IgD-negative memory B cell (primary cell): ENCODE measurements around the gene UMODL1. TPM values are rescaled to one million over a fixed set of nuclear protein-coding genes. Genes with fewer than 3 reads are reported as not detected.
A peak's percentile ranks its signal among the peaks of the same experiment; 100 is the strongest.

ENCODE experiments used
- H3K27ac Mint-ChIP-seq, 3 donors: one replicate each; pipeline ENCODE4 v1.8.0; 2020 to 2022; ENCODE audit warnings: mild to moderate bottlenecking in 3 of 3, mixed read lengths in 3 of 3, moderate library complexity in 1 of 3
- H3K27me3 Mint-ChIP-seq: one replicate; pipeline ENCODE4 v1.8.0; 2021; ENCODE audit warnings: mixed read lengths
- H3K36me3 Mint-ChIP-seq: one replicate; pipeline ENCODE4 v1.8.0; 2020; ENCODE audit warnings: mild to moderate bottlenecking, mixed read lengths
- H3K4me1 Mint-ChIP-seq, 3 donors: one replicate each; pipeline ENCODE4 v1.8.0; 2020 to 2022; ENCODE audit warnings: mixed read lengths in 3 of 3, mild to moderate bottlenecking in 1 of 3
- H3K4me3 Mint-ChIP-seq, 4 donors: one replicate each; pipeline ENCODE4 v1.8.0; 2020 to 2022; ENCODE audit warnings: mild to moderate bottlenecking in 4 of 4, mixed read lengths in 4 of 4, moderate library complexity in 3 of 4
- H3K9me3 Mint-ChIP-seq, 3 donors: one replicate each; pipeline ENCODE4 v1.8.0; 2020 to 2021; ENCODE audit warnings: mixed read lengths in 3 of 3, mild to moderate bottlenecking in 1 of 3
- polyA plus RNA-seq: library from polyadenylated mRNA; unstranded; fragments of 300-500 nt; fragmentation: Illumina TruSeq; gene quantifications from one replicate; pipeline ENCODE4 v1.2.3, GENCODE V29; 2021

UMODL1 gene
- polyA plus RNA-seq, 1 donor from 2014 or later, result 0.05 TPM

- Mint-ChIP-seq H3K27ac (no peak overlapping the region), H3K4me3 (no peak overlapping the region), H3K27me3 (peaks cover 9% of the 10 kb centered on the region), H3K9me3 (no peaks in the 10 kb centered on the region), H3K36me3 (no peaks in the 10 kb centered on the region), H3K4me1 (peaks cover 0 to 6% (median 6%) of the 10 kb centered on the region in 3 donors)
These were observed 89.1 kb downstream of the UMODL1 start for GRCh38 chr21:42160111-42160721.

- Mint-ChIP-seq H3K27me3 (peaks cover 8% of the 10 kb centered on the region), H3K9me3 (no peaks in the 10 kb centered on the region), H3K27ac (peak overlapping the region in 1 of 3 donors; percentile 71), H3K36me3 (no peaks in the 10 kb centered on the region), H3K4me1 (peaks cover 0 to 6% (median 6%) of the 10 kb centered on the region in 3 donors), H3K4me3 (no peak overlapping the region)
These were observed 89.6 kb downstream of the UMODL1 start for GRCh38 chr21:42160765-42161164.

- Mint-ChIP-seq H3K27me3 (peaks cover 5% of the 10 kb centered on the region), H3K4me1 (peaks cover 0 to 6% (median 6%) of the 10 kb centered on the region in 3 donors), H3K36me3 (no peaks in the 10 kb centered on the region), H3K27ac (peak overlapping the region in 1 of 3 donors; percentile 17), H3K4me3 (no peak overlapping the region), H3K9me3 (no peaks in the 10 kb centered on the region)
These were observed 90.4 kb downstream of the UMODL1 start for GRCh38 chr21:42161401-42161955.

GRCh38 chr21:42161956-42162681 is 91.0 kb downstream of the UMODL1 start:
- Mint-ChIP-seq H3K27me3 (peaks cover 5% of the 10 kb centered on the region), H3K4me1 (peaks cover 0 to 6% (median 6%) of the 10 kb centered on the region in 3 donors), H3K27ac (no peak overlapping the region), H3K4me3 (no peak overlapping the region), H3K36me3 (no peaks in the 10 kb centered on the region), H3K9me3 (no peaks in the 10 kb centered on the region)

GRCh38 chr21:42162831-42163510 is 91.9 kb downstream of the UMODL1 start:
- Mint-ChIP-seq H3K36me3 (no peaks in the 10 kb centered on the region), H3K4me1 (peaks cover 0 to 6% (median 6%) of the 10 kb centered on the region in 3 donors), H3K27me3 (peaks cover 5% of the 10 kb centered on the region), H3K4me3 (no peak overlapping the region), H3K9me3 (no peaks in the 10 kb centered on the region), H3K27ac (no peak overlapping the region)

- no peaks in the 10 kb centered on the region for H3K9me3 Mint-ChIP-seq
- peaks cover 5% of the 10 kb centered on the region for H3K27me3 Mint-ChIP-seq
- H3K36me3 Mint-ChIP-seq, result no peaks in the 10 kb centered on the region
- no peak overlapping the region for H3K4me3 Mint-ChIP-seq
- H3K4me1 Mint-ChIP-seq, result peaks cover 0 to 6% (median 6%) of the 10 kb centered on the region in 3 donors
- H3K27ac Mint-ChIP-seq, result peak overlapping the region in 1 of 3 donors; percentile 72
These were observed 92.4 kb downstream of the UMODL1 start for GRCh38 chr21:42163511-42163863.

GRCh38 chr21:42164064-42164789 is 93.1 kb downstream of the UMODL1 start:
- Mint-ChIP-seq H3K36me3 (no peaks in the 10 kb centered on the region), H3K27me3 (peaks cover 3% of the 10 kb centered on the region), H3K27ac (no peak overlapping the region), H3K4me1 (peaks cover 0 to 6% (median 6%) of the 10 kb centered on the region in 3 donors), H3K9me3 (no peaks in the 10 kb centered on the region), H3K4me3 (no peak overlapping the region)

- no peaks in the 10 kb centered on the region for H3K27me3 Mint-ChIP-seq
- H3K4me1 Mint-ChIP-seq, result peaks cover 0 to 6% (median 6%) of the 10 kb centered on the region in 3 donors
- H3K36me3 Mint-ChIP-seq, result no peaks in the 10 kb centered on the region
- H3K4me3 Mint-ChIP-seq, result no peak overlapping the region
- H3K27ac Mint-ChIP-seq, result no peak overlapping the region
- H3K9me3 Mint-ChIP-seq, result no peaks in the 10 kb centered on the region
These were observed 93.7 kb downstream of the UMODL1 start for GRCh38 chr21:42164818-42165217.

GRCh38 chr21:42165901-42166300 is 94.8 kb downstream of the UMODL1 start:
- Mint-ChIP-seq H3K4me1 (peaks cover 0 to 6% (median 6%) of the 10 kb centered on the region in 3 donors), H3K27ac (no peak overlapping the region), H3K9me3 (no peaks in the 10 kb centered on the region), H3K27me3 (no peaks in the 10 kb centered on the region), H3K36me3 (no peaks in the 10 kb centered on the region), H3K4me3 (no peak overlapping the region)

GRCh38 chr21:42169758-42170157 is 98.6 kb downstream of the UMODL1 start:
- Mint-ChIP-seq H3K27ac (no peak overlapping the region), H3K9me3 (no peaks in the 10 kb centered on the region), H3K27me3 (no peaks in the 10 kb centered on the region), H3K4me1 (no peaks in the 10 kb centered on the region), H3K4me3 (no peak overlapping the region), H3K36me3 (peaks cover 1% of the 10 kb centered on the region)

GRCh38 chr21:42171091-42172053 is 100.3 kb downstream of the UMODL1 start:
- H3K4me3 Mint-ChIP-seq, result no peak overlapping the region

GRCh38 chr21:42172596-42173483 is 101.7 kb downstream of the UMODL1 start:
- H3K4me1 Mint-ChIP-seq, result no peaks in the 10 kb centered on the region
- peaks cover 1% of the 10 kb centered on the region for H3K36me3 Mint-ChIP-seq

More at GRCh38 chr21:42171091-42172053, 100.3 kb downstream of the UMODL1 start:
- Mint-ChIP-seq H3K27ac (no peak overlapping the region), H3K4me1 (no peaks in the 10 kb centered on the region), H3K36me3 (peaks cover 1% of the 10 kb centered on the region), H3K9me3 (no peaks in the 10 kb centered on the region), H3K27me3 (peaks cover 3% of the 10 kb centered on the region)

GRCh38 chr21:42174173-42174572 is 103.1 kb downstream of the UMODL1 start:
- H3K27me3 Mint-ChIP-seq, result peaks cover 5% of the 10 kb centered on the region
- no peaks in the 10 kb centered on the region for H3K4me1 Mint-ChIP-seq
- H3K36me3 Mint-ChIP-seq, result peaks cover 1% of the 10 kb centered on the region
- H3K9me3 Mint-ChIP-seq, result no peaks in the 10 kb centered on the region
- no peak overlapping the region for H3K27ac Mint-ChIP-seq
- H3K4me3 Mint-ChIP-seq, result no peak overlapping the region

More at GRCh38 chr21:42172596-42173483, 101.7 kb downstream of the UMODL1 start:
- no peak overlapping the region for H3K27ac Mint-ChIP-seq
- peak overlapping the region in 1 of 4 donors; percentile 3 for H3K4me3 Mint-ChIP-seq
- H3K9me3 Mint-ChIP-seq, result no peaks in the 10 kb centered on the region
- H3K27me3 Mint-ChIP-seq, result peaks cover 5% of the 10 kb centered on the region
